HG02763 (cell line): ENCODE data around the gene PSMG1.
"Not testable (repeated sequence)": the region's sequence is repeated elsewhere in the genome, so short reads cannot be mapped to it uniquely, and the experiment has no call there.

Experiments
- ATAC-seq: cut with Tn5 transposase; IDR thresholded peaks from one replicate; pipeline ENCODE4 v1.9.1; 2021; ENCODE audit warnings: mild to moderate bottlenecking, moderate library complexity; ENCODE audit not compliant: unreplicated experiment

The PSMG1 gene

GRCh38 chr21:39159342-39160063 lies 23.7 kb downstream of the PSMG1 start:
- no peak for ATAC-seq

DNA sequence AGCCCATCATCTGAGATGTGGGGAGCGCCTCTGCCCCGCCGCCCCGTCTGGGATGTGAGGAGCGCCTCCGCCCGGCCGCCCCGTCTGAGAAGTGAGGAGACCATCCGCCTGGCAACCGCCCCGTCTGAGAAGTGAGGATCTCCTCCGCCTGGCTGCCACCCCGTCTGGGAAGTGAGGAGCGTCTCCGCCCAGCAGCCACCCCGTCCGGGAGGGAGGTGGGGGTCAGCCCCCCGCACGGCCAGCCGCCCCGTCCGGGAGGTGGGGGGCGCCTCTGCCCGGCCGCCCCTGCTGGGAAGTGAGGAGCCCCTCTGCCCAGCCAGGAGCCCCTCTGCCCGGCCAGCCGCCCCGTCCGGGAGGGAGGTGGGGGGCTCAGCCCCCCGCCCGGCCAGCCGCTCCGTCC lies 26.0 kb downstream of the PSMG1 start:
- not testable (repeated sequence) for ATAC-seq

- ATAC-seq: no peak
Observed at GRCh38 chr21:39156024-39156423, 27.2 kb downstream of the PSMG1 start.

DNA sequence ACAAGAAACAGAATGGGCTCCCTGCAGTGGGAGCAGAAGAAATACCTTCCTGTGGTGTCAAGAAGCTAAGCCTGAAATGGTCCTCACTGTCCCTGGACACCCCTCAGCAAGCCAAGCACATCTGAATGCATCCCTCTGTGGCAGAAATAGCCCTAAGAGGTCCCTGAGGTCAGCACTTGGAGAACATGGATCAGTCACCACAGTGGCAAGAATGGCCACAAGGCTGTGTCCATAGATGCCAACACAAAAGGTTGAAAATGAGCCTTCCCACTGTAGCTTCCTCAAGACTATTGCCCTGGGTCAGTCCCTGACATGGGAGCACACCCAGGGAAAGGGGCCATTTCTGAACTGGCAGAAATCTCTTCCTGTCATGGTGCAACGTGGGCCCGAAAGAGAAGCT lies 27.7 kb downstream of the PSMG1 start:
- no peak for ATAC-seq

GRCh38 chr21:39153842-39154241 lies 29.4 kb downstream of the PSMG1 start:
- ATAC-seq: no peak

GRCh38 chr21:39153373-39153772 lies 29.9 kb downstream of the PSMG1 start:
- ATAC-seq: no peak

- ATAC-seq: no peak
Observed at GRCh38 chr21:39152271-39152670, 31.0 kb downstream of the PSMG1 start.

GRCh38 chr21:39150877-39151276 lies 32.4 kb downstream of the PSMG1 start:
- no peak for ATAC-seq

DNA sequence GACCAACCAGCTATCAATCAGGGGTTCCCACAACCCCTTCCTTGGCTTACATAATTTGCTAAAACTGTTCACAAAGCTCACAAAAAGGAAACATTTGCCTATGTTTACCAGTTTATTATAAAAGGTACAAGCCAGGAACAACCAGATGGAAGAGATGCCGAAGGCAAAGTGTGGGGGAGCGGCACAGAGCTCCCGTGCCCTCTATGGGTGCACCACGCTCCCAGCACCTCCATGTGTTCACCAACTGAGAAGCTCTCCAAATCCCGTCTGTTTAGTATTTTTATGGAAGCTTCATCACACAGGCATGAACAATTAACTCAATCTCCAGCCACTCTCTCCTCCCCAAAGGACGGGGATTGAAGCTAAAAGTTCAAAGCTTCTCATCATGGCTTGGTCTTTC lies 32.9 kb downstream of the PSMG1 start:
- no peak for ATAC-seq

DNA sequence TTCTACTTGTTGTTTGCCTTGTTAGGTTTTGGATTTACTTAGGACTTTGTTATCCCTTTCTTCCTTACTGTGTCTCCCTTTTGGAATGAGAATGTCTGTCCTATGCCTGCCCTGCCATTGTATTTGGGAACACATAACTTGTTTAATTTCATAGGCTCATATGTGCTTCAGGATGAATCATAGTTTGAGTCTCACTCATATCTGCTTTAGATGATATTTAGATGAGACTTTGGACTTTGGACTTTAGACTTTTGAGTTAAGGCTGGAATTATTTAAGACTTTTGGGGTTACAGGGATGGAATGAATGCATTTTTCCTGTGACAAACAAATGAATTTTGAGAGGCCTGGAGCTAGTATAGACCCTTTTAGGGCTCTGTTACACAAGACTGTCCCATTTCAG lies 33.4 kb downstream of the PSMG1 start:
- ATAC-seq: no peak

DNA sequence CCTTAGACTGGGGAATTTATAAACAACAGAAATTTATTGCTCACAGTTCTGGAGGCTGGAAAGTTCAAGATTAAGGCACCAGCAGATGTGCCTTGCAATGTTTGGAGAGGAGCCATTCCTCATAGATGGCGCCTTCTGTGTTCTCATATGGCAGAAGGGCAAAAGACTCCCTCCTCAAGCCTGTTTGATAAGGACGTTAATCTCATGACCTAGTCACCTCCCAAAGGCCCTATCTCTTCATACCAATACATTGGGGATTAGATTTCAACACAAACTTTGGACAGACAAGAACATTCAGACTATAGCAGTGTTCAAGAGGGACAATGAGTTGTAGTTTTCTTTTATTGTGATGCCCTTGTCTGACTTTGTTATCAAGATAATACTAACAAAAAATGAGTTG lies 34.3 kb downstream of the PSMG1 start:
- no peak for ATAC-seq

GRCh38 chr21:39144191-39144590 lies 39.1 kb downstream of the PSMG1 start:
- ATAC-seq: no peak

GRCh38 chr21:39142972-39143371 lies 40.3 kb downstream of the PSMG1 start:
- ATAC-seq: no peak

DNA sequence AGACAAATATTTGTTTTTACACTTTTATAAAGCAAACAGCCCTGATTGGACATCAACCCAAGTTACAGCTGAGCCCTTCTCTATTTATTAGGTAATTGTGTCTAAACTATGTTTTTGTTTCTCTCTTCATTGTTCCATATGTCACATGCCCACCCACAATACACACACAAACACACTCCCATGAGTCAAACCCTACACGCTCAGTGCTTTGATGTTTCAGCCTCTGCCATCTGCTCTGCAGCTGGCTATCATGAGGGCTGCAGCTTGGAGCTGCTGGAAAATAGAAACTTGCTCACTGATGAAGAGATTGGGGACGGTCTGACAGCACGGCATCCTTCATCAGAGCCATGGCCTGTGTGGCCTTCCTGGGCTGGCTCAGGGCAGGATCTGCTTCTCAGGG lies 41.7 kb downstream of the PSMG1 start:
- ATAC-seq: no peak

DNA sequence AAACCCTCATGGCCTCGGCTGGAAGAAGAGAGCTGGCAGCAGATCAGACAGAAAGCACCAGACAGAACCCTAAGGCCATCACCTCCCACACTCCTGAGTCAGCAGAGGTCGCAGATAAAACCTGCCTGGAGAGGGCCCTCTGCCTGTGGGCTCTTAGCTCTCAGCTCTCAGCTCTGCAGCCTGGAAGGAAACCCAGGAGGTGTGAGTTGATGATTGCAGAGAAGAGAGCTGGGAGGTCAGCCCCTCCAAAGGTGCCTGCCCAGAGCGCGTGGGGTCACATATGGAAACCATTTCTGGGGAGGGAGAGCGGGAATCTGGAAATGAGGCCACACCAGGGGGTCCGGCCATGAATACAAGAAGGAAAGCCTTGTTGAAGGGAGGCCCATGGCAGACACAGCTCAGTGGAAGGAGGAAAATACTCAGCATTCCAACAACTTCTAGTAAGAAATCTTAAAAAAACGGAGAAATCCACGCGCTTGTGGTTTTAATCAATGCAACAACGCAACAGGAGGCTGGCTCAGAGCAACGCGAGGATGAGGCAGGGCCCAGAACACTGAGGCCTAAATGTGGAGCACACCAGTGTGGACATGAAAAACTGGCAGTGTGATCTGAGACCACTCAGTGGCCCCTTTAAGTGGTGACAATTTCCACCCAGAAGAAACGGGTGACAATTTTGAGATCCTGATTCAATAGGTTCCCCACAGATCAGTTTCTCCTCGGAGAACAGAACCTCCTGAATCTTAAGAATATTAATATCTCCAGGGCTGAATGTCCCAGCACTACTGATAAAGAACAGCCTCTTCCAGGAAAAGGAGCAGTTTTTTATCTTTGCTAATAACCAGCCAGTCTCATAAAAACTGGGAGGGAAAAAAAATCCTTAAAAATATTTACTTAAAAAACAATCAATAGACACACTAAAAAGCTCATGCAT lies 45.7 kb downstream of the PSMG1 start:
- ATAC-seq: no peak

GRCh38 chr21:39136711-39137110 lies 46.5 kb downstream of the PSMG1 start:
- ATAC-seq: no peak

DNA sequence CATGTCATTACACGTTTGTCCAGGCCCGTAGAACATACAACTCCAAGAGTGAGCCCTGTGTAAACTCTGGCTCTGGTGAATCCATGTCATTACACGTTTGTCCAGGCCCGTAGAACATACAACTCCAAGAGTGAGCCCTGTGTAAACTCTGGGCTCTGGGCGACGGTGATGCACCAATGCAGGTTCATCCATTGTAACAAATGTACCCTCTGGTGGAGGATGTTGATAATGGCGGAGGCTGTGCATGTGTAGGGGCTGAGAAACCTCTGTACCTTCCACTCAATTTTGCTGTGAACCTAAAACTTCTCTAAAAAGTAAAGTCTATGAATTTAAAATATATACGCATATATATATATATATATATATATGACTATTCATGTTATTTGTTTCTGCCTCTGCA lies 47.1 kb downstream of the PSMG1 start:
- ATAC-seq: not testable (repeated sequence)

- no peak for ATAC-seq
Observed at GRCh38 chr21:39134288-39134810, 48.9 kb downstream of the PSMG1 start.

- no peak for ATAC-seq
Observed at GRCh38 chr21:39132248-39132647, 51.0 kb downstream of the PSMG1 start.

- no peak for ATAC-seq
Observed at GRCh38 chr21:39131791-39132190, 51.5 kb downstream of the PSMG1 start.

DNA sequence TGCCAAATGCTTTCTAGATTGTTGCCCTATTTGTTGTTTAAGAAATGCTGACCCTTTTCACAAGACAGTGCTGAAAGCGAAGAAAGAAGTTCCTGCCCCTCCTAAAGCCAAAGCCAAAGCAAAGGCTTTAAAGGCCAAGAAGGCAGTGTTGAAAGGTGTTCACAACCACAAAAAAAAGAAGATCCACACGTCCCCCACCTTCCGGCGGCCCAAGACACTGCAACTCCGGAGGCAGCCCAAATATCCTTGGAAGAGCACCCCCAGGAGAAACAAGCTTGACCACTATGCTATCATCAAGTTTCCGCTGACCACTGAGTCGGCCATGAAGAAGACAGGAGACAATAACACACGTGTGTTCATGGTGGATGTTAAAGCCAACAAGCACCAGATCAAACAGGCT lies 55.7 kb downstream of the PSMG1 start:
- no peak for ATAC-seq

GRCh38 chr21:39126486-39126806 lies 56.8 kb downstream of the PSMG1 start:
- no peak for ATAC-seq
